CD14-positive monocyte (primary cell): ENCODE data around the gene DNAH14. TPM values are rescaled to one million over a fixed set of nuclear protein-coding genes. Genes with fewer than 3 reads are reported as not detected.

ENCODE experiments used
- DNase-seq, 3 donors: peaks; one replicate each; pipeline ENCODE4 v3.0.0-alpha.2; 2011 to 2022
- H2AFZ ChIP-seq: 2 replicates; pipeline ENCODE4 v1.6.0; 2012; ENCODE audit warnings: mild to moderate bottlenecking, low read depth, low read length, inconsistent platforms; ENCODE audit not compliant: insufficient read depth, poor library complexity, severe bottlenecking
- H3K27ac ChIP-seq, 2 donors: 1 replicate in 1 of 2; 2 replicates in 1 of 2; pipeline ENCODE4 v1.5.1; 2012 to 2013; ENCODE audit warnings: low read length in 2 of 2, control low read depth in 1 of 2, inconsistent platforms in 1 of 2, low read depth in 1 of 2, mild to moderate bottlenecking in 1 of 2
- H3K27me3 ChIP-seq, 2 donors: one replicate each; pipeline versions ENCODE4 v1.6.0 to v1.6.1; 2011 to 2013; ENCODE audit warnings: low read length in 2 of 2; ENCODE audit not compliant: control insufficient read depth in 2 of 2, insufficient read depth in 2 of 2
- H3K36me3 ChIP-seq, 2 donors: replicated peaks in 1 of 2; 1 replicate in 1 of 2; 2 replicates in 1 of 2; pipeline versions ENCODE4 v1.5.1 to v1.6.1; 2012 to 2013; ENCODE audit warnings: low read length in 2 of 2, control low read depth in 1 of 2, inconsistent platforms in 1 of 2, mild to moderate bottlenecking in 1 of 2; ENCODE audit not compliant: insufficient read depth in 2 of 2, control insufficient read depth in 1 of 2
- H3K4me1 ChIP-seq, 2 donors: 1 replicate in 1 of 2; 2 replicates in 1 of 2; pipeline versions ENCODE4 v1.5.1 to v1.6.1; 2012 to 2013; ENCODE audit warnings: low read length in 2 of 2, control low read depth in 1 of 2, inconsistent platforms in 1 of 2, mild to moderate bottlenecking in 1 of 2, moderate library complexity in 1 of 2; ENCODE audit not compliant: insufficient read depth in 2 of 2, control insufficient read depth in 1 of 2
- H3K4me2 ChIP-seq: replicated peaks from 2 replicates; pipeline ENCODE3; 2012; ENCODE audit warnings: low read length, moderate library complexity, mild to moderate bottlenecking; ENCODE audit not compliant: poor library complexity, severe bottlenecking; ENCODE audit errors: extremely low read depth
- H3K4me3 ChIP-seq, 3 experiments: fragments of 200-600 bp in 1 of 3; sonication (generic) in 1 of 3; replicated peaks in 1 of 3; 1 replicate in 2 of 3; 2 replicates in 1 of 3; pipeline ENCODE4 v1.5.1; 2011 to 2013; ENCODE audit warnings: low read length in 3 of 3, mild to moderate bottlenecking in 3 of 3, control low read depth in 2 of 3, low read depth in 2 of 3, inconsistent platforms in 1 of 3, moderate library complexity in 1 of 3
- H3K79me2 ChIP-seq: 2 replicates; pipeline ENCODE4 v1.6.0; 2012; ENCODE audit warnings: mild to moderate bottlenecking, control low read depth, inconsistent platforms, low read length, moderate library complexity; ENCODE audit not compliant: insufficient read depth
- H3K9ac ChIP-seq: 2 replicates; pipeline ENCODE4 v1.6.0; 2017; ENCODE audit warnings: low read length, mild to moderate bottlenecking; ENCODE audit not compliant: insufficient read depth, poor library complexity, severe bottlenecking
- H3K9me3 ChIP-seq, 2 donors: replicated peaks in 1 of 2; 1 replicate in 1 of 2; 2 replicates in 1 of 2; pipeline versions ENCODE4 v1.5.1 to v1.6.1; 2012 to 2013; ENCODE audit warnings: low read length in 2 of 2, control low read depth in 1 of 2; ENCODE audit not compliant: control insufficient read depth in 1 of 2, insufficient read depth in 1 of 2
- H4K20me1 ChIP-seq: 2 replicates; pipeline ENCODE4 v1.6.0; 2012; ENCODE audit warnings: mild to moderate bottlenecking, low read length, control low read depth, moderate library complexity; ENCODE audit not compliant: insufficient read depth
- H3K27ac Mint-ChIP-seq, 7 donors: one replicate each; pipeline ENCODE4 v1.8.0; 2020; ENCODE audit warnings: mild to moderate bottlenecking in 7 of 7, mixed read lengths in 7 of 7, moderate library complexity in 6 of 7, inconsistent platforms in 2 of 7
- H3K27me3 Mint-ChIP-seq, 3 donors: one replicate each; pipeline ENCODE4 v1.8.0; 2021 to 2022; ENCODE audit warnings: low read depth in 3 of 3, mild to moderate bottlenecking in 3 of 3, mixed read lengths in 3 of 3, moderate library complexity in 3 of 3, inconsistent platforms in 1 of 3
- H3K36me3 Mint-ChIP-seq, 2 donors: one replicate each; pipeline ENCODE4 v1.8.0; 2020; ENCODE audit warnings: mixed read lengths in 2 of 2, inconsistent platforms in 1 of 2, mild to moderate bottlenecking in 1 of 2
- H3K4me1 Mint-ChIP-seq: one replicate; pipeline ENCODE4 v1.8.0; 2020; ENCODE audit warnings: mild to moderate bottlenecking, mixed read lengths
- H3K4me3 Mint-ChIP-seq, 2 donors: one replicate each; pipeline ENCODE4 v1.8.0; 2020; ENCODE audit warnings: mild to moderate bottlenecking in 2 of 2, mixed read lengths in 2 of 2, moderate library complexity in 1 of 2
- H3K9me3 Mint-ChIP-seq, 7 donors: one replicate each; pipeline ENCODE4 v1.8.0; 2020 to 2022; ENCODE audit warnings: mixed read lengths in 7 of 7, mild to moderate bottlenecking in 6 of 7, moderate library complexity in 6 of 7, inconsistent platforms in 2 of 7
- CTCF ChIP-seq: fragments of 200-600 bp; IDR thresholded peaks from one replicate; pipeline ENCODE4 v1.8.0; 2022; ENCODE audit warnings: antibody characterized with exemption, mild to moderate bottlenecking
- WGBS: methylation state at CpG from one replicate; pipeline ENCODE4 v1.1.5; 2013; ENCODE audit warnings: missing lambda C conversion rate; ENCODE audit not compliant: insufficient coverage; 5-methylcytosine and 5-hydroxymethylcytosine counted together
- intact Hi-C, 2 donors: fragments of 100-400 bp; cut with micrococcal nuclease; formaldehyde crosslinking; loops; one replicate each; pipeline versions ENCODE4 v1.15.0 to v1.15.1; 2023
- polyA plus RNA-seq, 3 donors: library from polyadenylated mRNA; depleted of rRNA in 1 of 3; unstranded in 2 of 3; stranded (reverse) in 1 of 3; fragments of 300-500 nt in 2 of 3; fragments of >200 nt in 1 of 3; fragmentation: Illumina TruSeq in 2 of 3; gene quantifications; 1 replicate in 2 of 3; 2 replicates in 1 of 3; pipeline ENCODE4 v1.2.3, GENCODE V29; 2012 to 2021

The DNAH14 gene
- polyA plus RNA-seq, 3 donors = 0.83 TPM; not detected in 2

GRCh38 chr1:224894915-224895314, 34.6 kb upstream of the DNAH14 start:
- H3K4me1 ChIP-seq = no peaks in the 10 kb centered on the region
- H3K36me3 Mint-ChIP-seq = no peaks in the 10 kb centered on the region
- H3K9me3 Mint-ChIP-seq = peaks cover 0 to 5% (median 0%) of the 10 kb centered on the region in 7 donors
- no peak overlapping the region for H3K27ac ChIP-seq
- H3K4me3 Mint-ChIP-seq = no peak overlapping the region
- DNase-seq = no peak
- no peak for TF ChIP-seq CTCF
- no peaks in the 10 kb centered on the region for H3K79me2 ChIP-seq
- H3K27ac Mint-ChIP-seq = no peak overlapping the region
- WGBS = no CpG with 5 or more reads among the region's 3 CpGs
- no peak overlapping the region for H3K4me2 ChIP-seq
- no peak overlapping the region for H3K9ac ChIP-seq
- no peaks in the 10 kb centered on the region for H3K4me1 Mint-ChIP-seq
- no peaks in the 10 kb centered on the region for H3K36me3 ChIP-seq
- H3K27me3 ChIP-seq = no peaks in the 10 kb centered on the region
- H3K4me3 ChIP-seq = no peak overlapping the region
- H3K9me3 ChIP-seq = no peaks in the 10 kb centered on the region
- H3K27me3 Mint-ChIP-seq = peaks cover 0 to 3% (median 0%) of the 10 kb centered on the region in 3 donors
- H2AFZ ChIP-seq = no peak overlapping the region
- H4K20me1 ChIP-seq = no peaks in the 10 kb centered on the region
- intact Hi-C loops = no loop called here

GRCh38 chr1:224896130-224896781, 33.2 kb upstream of the DNAH14 start:
- H3K27me3 Mint-ChIP-seq = peaks cover 0 to 3% (median 0%) of the 10 kb centered on the region in 3 donors
- no peak overlapping the region for H3K27ac ChIP-seq
- H3K36me3 Mint-ChIP-seq = no peaks in the 10 kb centered on the region
- no peaks in the 10 kb centered on the region for H3K9me3 ChIP-seq
- no peak for TF ChIP-seq CTCF
- H3K27ac Mint-ChIP-seq = no peak overlapping the region
- H3K4me3 Mint-ChIP-seq = no peak overlapping the region
- 89% methylated on average over 4 of the region's 5 CpGs for WGBS
- H3K79me2 ChIP-seq = no peaks in the 10 kb centered on the region
- no peaks in the 10 kb centered on the region for H3K36me3 ChIP-seq
- H3K9me3 Mint-ChIP-seq = peaks cover 0 to 5% (median 0%) of the 10 kb centered on the region in 7 donors
- intact Hi-C loops = no loop called here
- no peak overlapping the region for H3K4me3 ChIP-seq
- no peak overlapping the region for H3K4me2 ChIP-seq
- no peak for DNase-seq
- H3K4me1 ChIP-seq = no peaks in the 10 kb centered on the region
- no peaks in the 10 kb centered on the region for H3K4me1 Mint-ChIP-seq
- no peaks in the 10 kb centered on the region for H4K20me1 ChIP-seq
- no peaks in the 10 kb centered on the region for H3K27me3 ChIP-seq
- no peak overlapping the region for H2AFZ ChIP-seq
- H3K9ac ChIP-seq = no peak overlapping the region
